HepG2 (cell line): ENCODE results near the gene MTX1. TPM values are rescaled to one million over a fixed set of nuclear protein-coding genes. Genes with fewer than 3 reads are reported as not detected.

Experiments
- FOSL1 ChIP-seq: sonication (generic); formaldehyde crosslinking; IDR thresholded peaks from 2 replicates; pipeline ENCODE4 v1.9.0; 2021; ENCODE audit warnings: missing genetic modification reagents, borderline replicate concordance
- NR2F1 ChIP-seq, 2 experiments: fragments of 450-650 bp in 1 of 2; formaldehyde crosslinking in 1 of 2; IDR thresholded peaks; 2 replicates each; pipeline versions ENCODE4 v1.5.0 to v1.6.1; 2016 to 2020; ENCODE audit warnings: mild to moderate bottlenecking in 1 of 2, missing compliant biosample characterization in 1 of 2, missing genetic modification reagents in 1 of 2, moderate library complexity in 1 of 2
- PBX2 ChIP-seq: IDR thresholded peaks from 2 replicates; pipeline ENCODE4 v1.6.1; 2016; ENCODE audit warnings: control low read depth
- PHF5A ChIP-seq: IDR thresholded peaks from one replicate; pipeline ENCODE4 v1.6.1; 2018; ENCODE audit warnings: low read depth, missing genetic modification reagents; ENCODE audit not compliant: unreplicated experiment
- RBFOX2 ChIP-seq: fragments of 200-400 bp; formaldehyde crosslinking; IDR thresholded peaks from 2 replicates; pipeline ENCODE4 v1.6.1; 2017; ENCODE audit warnings: low read depth, mild to moderate bottlenecking, low read length
- SMC3 ChIP-seq: IDR thresholded peaks from 2 replicates; pipeline ENCODE4 v1.6.1; 2011; ENCODE audit warnings: low read length, improper control_type of control experiment
- SOX13 ChIP-seq, 3 experiments: fragments of 450-650 bp in 1 of 3; sonication (generic) in 1 of 3; formaldehyde crosslinking in 1 of 3; IDR thresholded peaks in 2 of 3; conservative IDR thresholded peaks in 1 of 3; 2 replicates each; pipeline versions ENCODE4 v1.5.0 to v1.6.1; 2016 to 2020; ENCODE audit warnings: antibody characterized with exemption in 1 of 3, mild to moderate bottlenecking in 1 of 3, missing compliant biosample characterization in 1 of 3, missing genetic modification reagents in 1 of 3, moderate library complexity in 1 of 3
- SRSF9 ChIP-seq: fragments of 200-400 bp; formaldehyde crosslinking; IDR thresholded peaks from 2 replicates; pipeline ENCODE4 v1.6.1; 2018; ENCODE audit warnings: borderline replicate concordance, mild to moderate bottlenecking, low read depth, low read length; ENCODE audit not compliant: insufficient read depth, poor library complexity, severe bottlenecking
- ZFYVE20 ChIP-seq: sonication (generic); formaldehyde crosslinking; IDR thresholded peaks from 2 replicates; pipeline ENCODE4 v1.8.0; 2023; ENCODE audit warnings: low read depth, mild to moderate bottlenecking, moderate library complexity, missing genetic modification reagents, borderline replicate concordance
- ZNF180 ChIP-seq: sonication (generic); formaldehyde crosslinking; IDR thresholded peaks from 2 replicates; pipeline ENCODE4 v1.4.0; 2020; ENCODE audit warnings: low read depth, missing genetic modification reagents, borderline replicate concordance
- ZNF407 ChIP-seq: sonication (generic); formaldehyde crosslinking; IDR thresholded peaks from one replicate; pipeline ENCODE4 v1.5.1; 2020; ENCODE audit warnings: mild to moderate bottlenecking, missing genetic modification reagents; ENCODE audit errors: not compliant biosample characterization
- ZNF446 ChIP-seq: sonication (generic); formaldehyde crosslinking; IDR thresholded peaks from 2 replicates; pipeline ENCODE4 v1.5.0; 2020; ENCODE audit warnings: mild to moderate bottlenecking, missing genetic modification reagents
- polyA plus RNA-seq, 8 experiments: library from polyadenylated mRNA; depleted of rRNA in 3 of 8; stranded (reverse) in 7 of 8; unstranded in 1 of 8; fragments of >200 nt; fragmentation: Illumina TruSeq in 4 of 8; extraction: Trizol in 4 of 8; gene quantifications; 2 replicates each; pipeline versions ENCODE4 v1.2.1 to v1.2.3, GENCODE V29; 2011 to 2016; ENCODE audit warnings: low read depth in 4 of 8, missing spikeins in 1 of 8, mixed read lengths in 1 of 8; ENCODE audit not compliant: insufficient read depth in 1 of 8
- total RNA-seq, 5 experiments: library from RNA; depleted of rRNA; stranded (reverse); fragments of >200 nt; fragmentation: Illumina TruSeq; extraction: Trizol; gene quantifications; 2 replicates each; pipeline ENCODE4 v1.2.3, GENCODE V29; 2016; ENCODE audit warnings: low read depth in 1 of 5
- TF ChIP-seq, protein P1 (sequence below): IDR thresholded peaks from 2 replicates; pipeline ENCODE4 v1.6.1; 2016; ENCODE audit warnings: mild to moderate bottlenecking
- TF ChIP-seq, protein P2 (sequence below): sonication (generic); formaldehyde crosslinking; IDR thresholded peaks from 2 replicates; pipeline ENCODE4 v1.5.0; 2020; ENCODE audit warnings: mild to moderate bottlenecking, missing genetic modification reagents, borderline replicate concordance

The MTX1 gene
- total and polyA plus RNA-seq, 2 of the 13 experiments (the other 11 are each of a cell fraction or from before 2014, with no cell fraction given): 64.5 to 72.6 TPM

- no peak for TF ChIP-seq FOSL1 (CRISPR knock-in tag)
- TF ChIP-seq, protein P1, sequence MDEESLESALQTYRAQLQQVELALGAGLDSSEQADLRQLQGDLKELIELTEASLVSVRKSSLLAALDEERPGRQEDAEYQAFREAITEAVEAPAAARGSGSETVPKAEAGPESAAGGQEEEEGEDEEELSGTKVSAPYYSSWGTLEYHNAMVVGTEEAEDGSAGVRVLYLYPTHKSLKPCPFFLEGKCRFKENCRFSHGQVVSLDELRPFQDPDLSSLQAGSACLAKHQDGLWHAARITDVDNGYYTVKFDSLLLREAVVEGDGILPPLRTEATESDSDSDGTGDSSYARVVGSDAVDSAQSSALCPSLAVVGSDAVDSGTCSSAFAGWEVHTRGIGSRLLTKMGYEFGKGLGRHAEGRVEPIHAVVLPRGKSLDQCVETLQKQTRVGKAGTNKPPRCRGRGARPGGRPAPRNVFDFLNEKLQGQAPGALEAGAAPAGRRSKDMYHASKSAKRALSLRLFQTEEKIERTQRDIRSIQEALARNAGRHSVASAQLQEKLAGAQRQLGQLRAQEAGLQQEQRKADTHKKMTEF: peak; percentile 50; the same call in 1 of the 2 replicates
- TF ChIP-seq PHF5A (CRISPR knock-in tag): peak; percentile 24
- TF ChIP-seq ZNF180 (CRISPR knock-in tag): no peak
- no peak for TF ChIP-seq ZNF446
- no peak for TF ChIP-seq SOX13 (IDR thresholded peaks at IDR 0.05)
- no peak for TF ChIP-seq SOX13 (CRISPR knock-in tag; conservative IDR thresholded peaks at IDR 0.05 in 1 of 2, IDR thresholded peaks at IDR 0.05 in 1 of 2)
- no peak for TF ChIP-seq SRSF9
- TF ChIP-seq ZFYVE20: no peak
- TF ChIP-seq, protein P2, sequence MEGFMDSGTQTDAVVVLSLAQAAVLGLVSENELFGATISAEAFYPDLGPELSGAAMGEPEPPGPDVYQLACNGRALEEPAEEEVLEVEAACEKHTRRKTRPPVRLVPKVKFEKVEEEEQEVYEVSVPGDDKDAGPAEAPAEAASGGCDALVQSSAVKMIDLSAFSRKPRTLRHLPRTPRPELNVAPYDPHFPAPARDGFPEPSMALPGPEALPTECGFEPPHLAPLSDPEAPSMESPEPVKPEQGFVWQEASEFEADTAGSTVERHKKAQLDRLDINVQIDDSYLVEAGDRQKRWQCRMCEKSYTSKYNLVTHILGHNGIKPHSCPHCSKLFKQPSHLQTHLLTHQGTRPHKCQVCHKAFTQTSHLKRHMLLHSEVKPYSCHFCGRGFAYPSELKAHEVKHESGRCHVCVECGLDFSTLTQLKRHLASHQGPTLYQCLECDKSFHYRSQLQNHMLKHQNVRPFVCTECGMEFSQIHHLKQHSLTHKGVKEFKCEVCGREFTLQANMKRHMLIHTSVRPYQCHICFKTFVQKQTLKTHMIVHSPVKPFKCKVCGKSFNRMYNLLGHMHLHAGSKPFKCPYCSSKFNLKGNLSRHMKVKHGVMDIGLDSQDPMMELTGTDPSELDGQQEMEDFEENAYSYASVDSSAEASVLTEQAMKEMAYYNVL (CRISPR knock-in tag): no peak
- TF ChIP-seq RBFOX2: peak; percentile 78
- TF ChIP-seq PBX2 (CRISPR knock-in tag): peak; percentile 90
- no peak for TF ChIP-seq ZNF407
- TF ChIP-seq NR2F1 (CRISPR knock-in tag; IDR thresholded peaks at IDR 0.05): no peak
- TF ChIP-seq SMC3: no peak
Measured at GRCh38 chr1:155227261-155228095, 19.0 kb downstream of the MTX1 start (continued).
